Measurements from ENCODE around the gene SARM1. TPM values are rescaled to one million over a fixed set of nuclear protein-coding genes. Genes with fewer than 3 reads are reported as not detected.

Gene SARM1
- polyA plus RNA-seq, 3 donors = 0.78 to 7.1 (median 0.90) TPM

DNA sequence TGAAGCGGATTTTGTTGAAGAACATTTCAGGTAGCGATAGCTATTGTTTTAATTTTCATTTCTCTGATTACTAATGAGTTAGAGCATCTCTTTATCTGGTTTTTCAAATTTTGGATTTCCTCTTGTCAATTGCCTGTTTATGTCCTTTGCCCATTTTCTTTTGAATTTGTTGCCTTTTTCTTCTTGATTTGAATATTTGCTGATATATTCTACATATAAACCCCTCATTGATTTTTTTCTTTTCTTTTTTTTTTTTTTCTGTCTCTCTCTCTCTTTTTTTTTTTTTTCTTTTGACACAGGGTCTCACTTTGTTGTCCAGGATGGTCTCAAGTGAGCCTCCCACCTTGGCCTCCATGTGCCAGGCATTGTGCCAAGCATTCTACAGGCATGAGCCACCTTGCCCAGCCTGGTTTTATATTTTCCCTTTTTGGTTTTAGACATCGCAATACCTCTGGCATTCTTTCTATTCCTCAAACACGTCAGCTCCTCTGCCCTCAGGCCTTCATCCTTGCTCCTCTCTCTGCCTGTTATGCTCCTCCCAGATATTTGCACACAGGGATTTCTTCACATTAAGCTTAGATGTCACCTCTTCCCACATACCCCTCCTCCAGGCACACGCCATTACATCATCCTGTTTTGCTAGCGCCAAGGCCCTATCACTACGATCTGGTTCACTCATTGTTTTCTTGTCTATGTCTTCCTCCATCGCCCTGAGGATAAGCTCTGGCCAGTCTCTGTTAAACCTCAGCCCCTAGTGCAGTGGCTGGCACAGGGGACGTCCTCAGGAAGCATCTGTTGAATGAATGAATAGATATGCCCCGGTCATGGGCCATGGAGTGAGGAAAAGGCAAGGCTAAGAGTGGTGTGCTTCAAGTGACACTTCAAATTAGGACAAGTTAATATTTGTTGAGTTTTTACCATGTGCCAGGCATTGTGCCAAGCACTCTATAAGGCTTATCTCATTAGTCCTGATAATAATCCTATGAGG, 8.6 kb downstream of the SARM1 start:
- H3K27me3 Mint-ChIP-seq (ENCODE audit: low read depth in 3 of 3) = peaks cover 29 to 55% (median 37%) of the 10 kb centered on the region in 3 donors
- intact Hi-C loops (cut with micrococcal nuclease) = no loop called here
- H3K36me3 Mint-ChIP-seq = peaks cover 4 to 16% of the 10 kb centered on the region in 2 donors
- no peak for DNase-seq
- no peak overlapping the region for H3K27ac ChIP-seq (ENCODE audit: low read depth in 1 of 2, low read length in 2 of 2)
- no peak overlapping the region for H3K27ac Mint-ChIP-seq
- H3K9me3 ChIP-seq (replicated peaks in 1 of 2; ENCODE audit: control insufficient read depth in 1 of 2, insufficient read depth in 1 of 2, low read length in 2 of 2) = no peaks in the 10 kb centered on the region
- WGBS (ENCODE audit: insufficient coverage) = 51% methylated on average over 5 of the region's 10 CpGs
- no peak overlapping the region for H2AFZ ChIP-seq (ENCODE audit: insufficient read depth, low read depth, low read length, poor library complexity, severe bottlenecking)
- H3K27me3 ChIP-seq (ENCODE audit: control insufficient read depth in 2 of 2, insufficient read depth in 2 of 2, low read length in 2 of 2) = peaks cover 12 to 22% of the 10 kb centered on the region in 2 donors
- peaks cover 28% of the 10 kb centered on the region for H3K4me1 Mint-ChIP-seq
- no peak overlapping the region for H3K4me3 ChIP-seq (replicated peaks in 1 of 3; ENCODE audit: low read depth in 2 of 3, low read length in 3 of 3)
- peak overlapping the region in 1 of 2 donors; percentile 14 for H3K4me3 Mint-ChIP-seq
- H3K36me3 ChIP-seq (replicated peaks in 1 of 2; ENCODE audit: control insufficient read depth in 1 of 2, insufficient read depth in 2 of 2, low read length in 2 of 2) = no peaks in the 10 kb centered on the region
- H4K20me1 ChIP-seq (ENCODE audit: insufficient read depth, low read length) = no peaks in the 10 kb centered on the region
- peaks cover 14 to 25% of the 10 kb centered on the region in 2 donors for H3K4me1 ChIP-seq (ENCODE audit: control insufficient read depth in 1 of 2, insufficient read depth in 2 of 2, low read length in 2 of 2)
- no peak overlapping the region for H3K4me2 ChIP-seq (replicated peaks; ENCODE audit: extremely low read depth, low read length, poor library complexity, severe bottlenecking)
- peaks cover 0 to 5% (median 0%) of the 10 kb centered on the region in 7 donors for H3K9me3 Mint-ChIP-seq
- no peaks in the 10 kb centered on the region for H3K79me2 ChIP-seq (ENCODE audit: insufficient read depth, low read length)
- H3K9ac ChIP-seq (ENCODE audit: insufficient read depth, low read length, poor library complexity, severe bottlenecking) = no peak overlapping the region
- TF ChIP-seq, protein P1, sequence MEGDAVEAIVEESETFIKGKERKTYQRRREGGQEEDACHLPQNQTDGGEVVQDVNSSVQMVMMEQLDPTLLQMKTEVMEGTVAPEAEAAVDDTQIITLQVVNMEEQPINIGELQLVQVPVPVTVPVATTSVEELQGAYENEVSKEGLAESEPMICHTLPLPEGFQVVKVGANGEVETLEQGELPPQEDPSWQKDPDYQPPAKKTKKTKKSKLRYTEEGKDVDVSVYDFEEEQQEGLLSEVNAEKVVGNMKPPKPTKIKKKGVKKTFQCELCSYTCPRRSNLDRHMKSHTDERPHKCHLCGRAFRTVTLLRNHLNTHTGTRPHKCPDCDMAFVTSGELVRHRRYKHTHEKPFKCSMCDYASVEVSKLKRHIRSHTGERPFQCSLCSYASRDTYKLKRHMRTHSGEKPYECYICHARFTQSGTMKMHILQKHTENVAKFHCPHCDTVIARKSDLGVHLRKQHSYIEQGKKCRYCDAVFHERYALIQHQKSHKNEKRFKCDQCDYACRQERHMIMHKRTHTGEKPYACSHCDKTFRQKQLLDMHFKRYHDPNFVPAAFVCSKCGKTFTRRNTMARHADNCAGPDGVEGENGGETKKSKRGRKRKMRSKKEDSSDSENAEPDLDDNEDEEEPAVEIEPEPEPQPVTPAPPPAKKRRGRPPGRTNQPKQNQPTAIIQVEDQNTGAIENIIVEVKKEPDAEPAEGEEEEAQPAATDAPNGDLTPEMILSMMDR (IDR thresholded peaks at IDR 0.05) = no peak

DNA sequence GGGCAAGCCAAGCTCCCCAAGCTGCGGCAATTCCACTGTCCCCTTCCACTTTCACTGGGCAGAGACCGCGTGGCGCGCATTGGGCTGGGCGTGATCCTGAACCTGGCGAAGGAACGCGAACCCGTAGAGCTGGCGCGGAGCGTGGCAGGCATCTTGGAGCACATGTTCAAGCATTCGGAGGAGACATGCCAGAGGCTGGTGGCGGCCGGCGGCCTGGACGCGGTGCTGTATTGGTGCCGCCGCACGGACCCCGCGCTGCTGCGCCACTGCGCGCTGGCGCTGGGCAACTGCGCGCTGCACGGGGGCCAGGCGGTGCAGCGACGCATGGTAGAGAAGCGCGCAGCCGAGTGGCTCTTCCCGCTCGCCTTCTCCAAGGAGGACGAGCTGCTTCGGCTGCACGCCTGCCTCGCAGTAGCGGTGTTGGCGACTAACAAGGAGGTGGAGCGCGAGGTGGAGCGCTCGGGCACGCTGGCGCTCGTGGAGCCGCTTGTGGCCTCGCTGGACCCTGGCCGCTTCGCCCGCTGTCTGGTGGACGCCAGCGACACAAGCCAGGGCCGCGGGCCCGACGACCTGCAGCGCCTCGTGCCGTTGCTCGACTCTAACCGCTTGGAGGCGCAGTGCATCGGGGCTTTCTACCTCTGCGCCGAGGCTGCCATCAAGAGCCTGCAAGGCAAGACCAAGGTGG, 9.8 kb downstream of the SARM1 start:
- H3K4me2 ChIP-seq (replicated peaks; ENCODE audit: extremely low read depth, low read length, poor library complexity, severe bottlenecking) = peak overlapping the region; percentile 54
- WGBS (ENCODE audit: insufficient coverage) = 34% methylated on average over 70 of the region's 72 CpGs
- H2AFZ ChIP-seq (ENCODE audit: insufficient read depth, low read depth, low read length, poor library complexity, severe bottlenecking) = peak overlapping the region; percentile 48
- peaks cover 12 to 22% of the 10 kb centered on the region in 2 donors for H3K27me3 ChIP-seq (ENCODE audit: control insufficient read depth in 2 of 2, insufficient read depth in 2 of 2, low read length in 2 of 2)
- no peaks in the 10 kb centered on the region for H4K20me1 ChIP-seq (ENCODE audit: insufficient read depth, low read length)
- Mint-ChIP-seq H3K9me3 (peaks cover 0 to 5% (median 0%) of the 10 kb centered on the region in 7 donors), H3K36me3 (peaks cover 4 to 16% of the 10 kb centered on the region in 2 donors), H3K4me1 (peaks cover 34% of the 10 kb centered on the region), H3K4me3 (peak overlapping the region; percentile 43 to 83), H3K27ac (no peak overlapping the region), H3K27me3 (ENCODE audit: low read depth in 3 of 3) (peaks cover 29 to 55% (median 37%) of the 10 kb centered on the region in 3 donors)
- no peaks in the 10 kb centered on the region for H3K36me3 ChIP-seq (replicated peaks in 1 of 2; ENCODE audit: control insufficient read depth in 1 of 2, insufficient read depth in 2 of 2, low read length in 2 of 2)
- TF ChIP-seq, protein P1 (IDR thresholded peaks at IDR 0.05) = peak; percentile 27
- peak overlapping the region in 1 of 3 experiments; percentile 40 for H3K4me3 ChIP-seq (replicated peaks in 1 of 3; ENCODE audit: low read depth in 2 of 3, low read length in 3 of 3)
- peaks cover 20 to 30% of the 10 kb centered on the region in 2 donors for H3K4me1 ChIP-seq (ENCODE audit: control insufficient read depth in 1 of 2, insufficient read depth in 2 of 2, low read length in 2 of 2)
- intact Hi-C loops (cut with micrococcal nuclease) = no loop called here
- H3K9ac ChIP-seq (ENCODE audit: insufficient read depth, low read length, poor library complexity, severe bottlenecking) = no peak overlapping the region
- DNase-seq = peak in 1 of 3 donors; percentile 18
- no peak overlapping the region for H3K27ac ChIP-seq (ENCODE audit: low read depth in 1 of 2, low read length in 2 of 2)
- H3K9me3 ChIP-seq (replicated peaks in 1 of 2; ENCODE audit: control insufficient read depth in 1 of 2, insufficient read depth in 1 of 2, low read length in 2 of 2) = no peaks in the 10 kb centered on the region
- H3K79me2 ChIP-seq (ENCODE audit: insufficient read depth, low read length) = no peaks in the 10 kb centered on the region

Measured in CD14-positive monocyte (primary cell).